Measurements from ENCODE around the gene PKD2L2. TPM values are rescaled to one million over a fixed set of nuclear protein-coding genes. Genes with fewer than 3 reads are reported as not detected.

Gene PKD2L2
- total and polyA plus RNA-seq, 2 of the 4 experiments (the other 2 are of a cell fraction), result not detected

GRCh38 chr5:137870647-137871339, 18.5 kb upstream of the PKD2L2 start:
- H4K8ac ChIP-seq (ENCODE audit: low read depth in 2 of 2, low read length in 2 of 2), result no peak overlapping the region
- intact Hi-C loops (cut with micrococcal nuclease) (no loop called here), in situ Hi-C loops (cut with MboI; ENCODE audit: low sequenced_read_pairs) (no loop called here), dilution Hi-C loops (cut with HindIII; ENCODE audit: low sequenced_read_pairs, unreplicated experiment) (no loop called here)
- H2AK9ac ChIP-seq (replicated peaks; ENCODE audit: low read depth, low read length, poor library complexity), result no peak overlapping the region
- no peak overlapping the region for H2BK20ac ChIP-seq (ENCODE audit: low read depth, low read length)
- no peaks in the 10 kb centered on the region for H3K79me1 ChIP-seq (ENCODE audit: low read depth in 1 of 2, low read length in 2 of 2)
- H3K9me3 ChIP-seq (ENCODE audit: control insufficient read depth, insufficient read depth, low read length), result no peaks in the 10 kb centered on the region
- TF ChIP-seq NFE2L2 (IDR thresholded peaks at IDR 0.05; ENCODE audit: low read depth, low read length) (no peak), BHLHE40 (IDR thresholded peaks at IDR 0.05; ENCODE audit: low read depth, low read length) (no peak), RAD21 (IDR thresholded peaks at IDR 0.05; ENCODE audit: low read length) (no peak), POLR2A (IDR thresholded peaks at IDR 0.05; ENCODE audit: low read depth, low read length) (no peak), MXI1 (IDR thresholded peaks at IDR 0.05; ENCODE audit: borderline replicate concordance, low read depth, low read length) (no peak), RFX5 (IDR thresholded peaks at IDR 0.05; ENCODE audit: low read depth, low read length) (no peak), USF2 (IDR thresholded peaks at IDR 0.05; ENCODE audit: low read depth, low read length) (no peak), SMC3 (IDR thresholded peaks at IDR 0.05; ENCODE audit: low read depth, low read length) (no peak), FOS (IDR thresholded peaks at IDR 0.05; ENCODE audit: low read depth, low read length) (no peak), MAZ (IDR thresholded peaks at IDR 0.05; ENCODE audit: borderline replicate concordance, low read depth, low read length) (no peak), MAFK (IDR thresholded peaks at IDR 0.05; ENCODE audit: low read depth, low read length) (no peak), CTCF (conservative IDR thresholded peaks at IDR 0.05; ENCODE audit: low read depth, low read length) (no peak), CHD1 (IDR thresholded peaks at IDR 0.05; ENCODE audit: low read depth, low read length) (no peak)
- H3K36me3 ChIP-seq (ENCODE audit: control insufficient read depth, insufficient read depth, low read length), result no peaks in the 10 kb centered on the region
- DNase-seq (no peak), ATAC-seq (ENCODE audit: low read depth) (no peak)
- no peak overlapping the region for H2AK5ac ChIP-seq (ENCODE audit: low read depth, low read length)
- H3K9ac ChIP-seq (ENCODE audit: low read depth, low read length), result no peak overlapping the region
- H3K23ac ChIP-seq (ENCODE audit: low read depth, low read length), result no peak overlapping the region
- no peak overlapping the region for H2AFZ ChIP-seq (replicated peaks; ENCODE audit: low read length, poor library complexity)
- no peak overlapping the region for H3K27ac ChIP-seq (ENCODE audit: insufficient read depth, low read length)
- WGBS, 2 experiments (ENCODE audit: extremely low coverage in 2 of 2, insufficient read length in 1 of 2), result no CpG with 5 or more reads among the region's 7 CpGs
- H3K9me1 ChIP-seq (ENCODE audit: insufficient read depth, low read length), result no peaks in the 10 kb centered on the region
- no peak overlapping the region for H3K4me2 ChIP-seq (ENCODE audit: low read depth, low read length)
- no peak overlapping the region for H2BK15ac ChIP-seq (ENCODE audit: low read depth, low read length)
- no peak overlapping the region for H2BK5ac ChIP-seq (ENCODE audit: low read depth, low read length, poor library complexity, severe bottlenecking)
- H2BK120ac ChIP-seq (ENCODE audit: low read depth, low read length), result no peak overlapping the region
- H3K4me1 ChIP-seq (ENCODE audit: control insufficient read depth, insufficient read depth, low read length), result no peaks in the 10 kb centered on the region
- H3K4ac ChIP-seq (ENCODE audit: low read depth, low read length), result no peak overlapping the region
- H3K18ac ChIP-seq (ENCODE audit: low read depth, low read length), result no peak overlapping the region
- no peak overlapping the region for H3K4me3 ChIP-seq (ENCODE audit: insufficient read depth, low read depth, low read length)
- no peak overlapping the region for H3K14ac ChIP-seq (replicated peaks; ENCODE audit: low read depth, low read length)
- no peaks in the 10 kb centered on the region for H4K20me1 ChIP-seq (ENCODE audit: insufficient read depth, low read length)
- H3K27me3 ChIP-seq (ENCODE audit: control insufficient read depth, insufficient read depth, low read length), result peaks cover 2% of the 10 kb centered on the region; the same call in 1 of the 2 replicates
- H4K91ac ChIP-seq (ENCODE audit: insufficient read depth, low read depth, low read length), result no peak overlapping the region
- H3K56ac ChIP-seq (ENCODE audit: extremely low read depth, insufficient read depth, low read length), result no peak overlapping the region
- no peak overlapping the region for H4K5ac ChIP-seq (ENCODE audit: low read depth, low read length)
- ChIA-PET CTCF (interaction anchor here (0.5 kb wide), 1 partner anchor 58 kb away, joined by 4 read pairs; no protein-coding TSS in a partner anchor), POLR2A (ENCODE audit: unreplicated experiment) (no interaction called here)
- BruUV-seq (replicated peaks), result no TSS peak

Measured in IMR-90 (cell line).